A673 (cell line): ENCODE data around the gene CNPY3. TPM values are rescaled to one million over a fixed set of nuclear protein-coding genes. Genes with fewer than 3 reads are reported as not detected.
A peak's percentile ranks its signal among the peaks of the same experiment; 100 is the strongest.

ENCODE experiments used
- BruUV-seq: library from RNA; stranded (reverse); fragments of 400-500 nt; replicated peaks from 2 replicates; lab custom pipeline; 2021; lab: Mats Ljungman, UMichigan
- CTCF ChIA-PET: fragments of 300-600 bp; sonication (Branson Sonifier 250); formaldehyde crosslinking; loops from one replicate; lab custom pipeline; 2022; ENCODE audit warnings: antibody characterized with exemption; lab: Charles Lee
- POLR2A ChIA-PET: fragments of 300-600 bp; sonication (Branson Sonifier 250); formaldehyde crosslinking; loops from one replicate; lab custom pipeline; 2022; ENCODE audit warnings: antibody characterized with exemption; ENCODE audit not compliant: low non-redundant PET; lab: Charles Lee
- DNase-seq: peaks from one replicate; pipeline ENCODE4 v3.0.0-alpha.2; 2015; ENCODE audit warnings: low spot score
- H3K27ac ChIP-seq: fragments of 200-600 bp; sonication (generic); 2 replicates; pipeline ENCODE4 v1.5.1; 2016; ENCODE audit warnings: mixed run types, low read depth, mild to moderate bottlenecking, mixed read lengths, antibody characterized with exemption, low read length; ENCODE audit not compliant: poor library complexity, severe bottlenecking
- H3K27me3 ChIP-seq: fragments of 200-600 bp; sonication (generic); replicated peaks from 2 replicates; pipeline ENCODE4 v1.6.1; 2017; ENCODE audit warnings: mixed run types, low read depth, mild to moderate bottlenecking, mixed read lengths, antibody characterized with exemption, low read length; ENCODE audit not compliant: insufficient read depth, poor library complexity
- H3K36me3 ChIP-seq: fragments of 200-600 bp; sonication (generic); 2 replicates; pipeline ENCODE4 v1.6.1; 2016; ENCODE audit warnings: mixed run types, mild to moderate bottlenecking, mixed read lengths, antibody characterized with exemption, low read length; ENCODE audit not compliant: insufficient read depth, poor library complexity, severe bottlenecking
- H3K4me1 ChIP-seq: fragments of 200-600 bp; sonication (generic); 2 replicates; pipeline ENCODE4 v1.6.1; 2017; ENCODE audit warnings: mixed run types, mild to moderate bottlenecking, mixed read lengths, antibody characterized with exemption, low read length; ENCODE audit not compliant: insufficient read depth, poor library complexity, severe bottlenecking
- H3K4me3 ChIP-seq: fragments of 200-600 bp; sonication (generic); 2 replicates; pipeline ENCODE4 v1.5.1; 2016; ENCODE audit warnings: low read depth, mixed run types, mild to moderate bottlenecking, mixed read lengths, low read length; ENCODE audit not compliant: poor library complexity, severe bottlenecking
- H3K9me3 ChIP-seq: fragments of 200-600 bp; sonication (generic); 2 replicates; pipeline ENCODE4 v1.6.1; 2016; ENCODE audit warnings: mixed run types, low read depth, mild to moderate bottlenecking, mixed read lengths, antibody characterized with exemption, low read length; ENCODE audit not compliant: poor library complexity, severe bottlenecking
- CTCF ChIP-seq: fragments of 300-800, 200-600 bp; sonication (generic); conservative IDR thresholded peaks from 2 replicates; pipeline ENCODE4 v1.5.1; 2017; ENCODE audit warnings: low read depth, mild to moderate bottlenecking, antibody characterized with exemption, low read length, moderate library complexity, mixed read lengths
- EZH2 ChIP-seq: fragments of 200-600 bp; sonication (generic); IDR thresholded peaks from 2 replicates; pipeline ENCODE4 v1.6.1; 2017; ENCODE audit warnings: borderline replicate concordance, low read depth, mild to moderate bottlenecking, mixed read lengths, antibody characterized with exemption, low read length; ENCODE audit not compliant: poor library complexity, severe bottlenecking
- intact Hi-C: fragments of 100-400 bp; cut with micrococcal nuclease; formaldehyde crosslinking; loops from one replicate; pipeline ENCODE4 v1.10.0; 2022; ENCODE audit not compliant: unreplicated experiment
- total RNA-seq: library from RNA; stranded (reverse); gene quantifications from 2 replicates; pipeline ENCODE4 v1.2.3, GENCODE V29; 2021

Gene CNPY3
- total RNA-seq, 1 experiment from 2014 or later = 37.7 TPM

GRCh38 chr6:42981836-42982235, 52.6 kb downstream of the CNPY3 start:
- POLR2A ChIA-PET = no interaction called here
- intact Hi-C loops = no loop called here
- Histone ChIP-seq H3K27ac (no peak overlapping the region), H3K36me3 (peaks cover 7% of the 10 kb centered on the region), H3K4me1 (peaks cover 6% of the 10 kb centered on the region), H3K9me3 (no peaks in the 10 kb centered on the region), H3K4me3 (no peak overlapping the region), H3K27me3 (no peaks in the 10 kb centered on the region)
- TF ChIP-seq CTCF = no peak
- TF ChIP-seq EZH2 = no peak
- CTCF ChIA-PET = no interaction called here
- no TSS peak for BruUV-seq
- DNase-seq = no peak

- intact Hi-C loops = no loop called here
- ChIA-PET POLR2A (interaction anchor here (0.5 to 0.9 kb wide), 4 partner anchors 30 to 187 kb away, joined by 3 to 22 read pairs (median 3); partner anchors contain the start of genes CNPY3 and KLHDC3), CTCF (interaction anchor here (0.5 to 0.7 kb wide), 4 partner anchors 13 to 80 kb away, joined by 3 to 4 read pairs (median 4); no protein-coding TSS in a partner anchor)
- BruUV-seq = no TSS peak
- peak within 1 kb of the TSS; percentile 90 for H3K4me3 ChIP-seq
- H3K27me3 ChIP-seq = no peaks in the 10 kb centered on the region
- H3K9me3 ChIP-seq = no peaks in the 10 kb centered on the region
- DNase-seq = peak; percentile 100
- TF ChIP-seq EZH2 (no peak), CTCF (no peak)
- H3K27ac ChIP-seq = peak within 1 kb of the TSS; percentile 92
- peaks cover 13% of the 10 kb centered on the region for H3K4me1 ChIP-seq
- peaks cover 6% of the 10 kb centered on the region for H3K36me3 ChIP-seq
Observed at GRCh38 chr6:42984001-42984923, 55.0 kb downstream of the CNPY3 start, which contains the start of gene PPP2R5D. TSS of gene PPP2R5D (plus strand) at chr6:42984570. CDS start at chr6:42984678, 108 bp downstream.

- no peak for TF ChIP-seq EZH2
- TF ChIP-seq CTCF = no peak
- Histone ChIP-seq H3K9me3 (no peaks in the 10 kb centered on the region), H3K4me1 (peaks cover 7% of the 10 kb centered on the region), H3K36me3 (peaks cover 14% of the 10 kb centered on the region), H3K4me3 (peak overlapping the region; percentile 90), H3K27me3 (no peaks in the 10 kb centered on the region), H3K27ac (peak overlapping the region; percentile 92)
- peak; percentile 30 for DNase-seq
- intact Hi-C loops = no loop called here
- BruUV-seq = no TSS peak
- CTCF ChIA-PET = interaction anchor here (0.6 kb wide), 1 partner anchor 75 kb away, joined by 4 read pairs; no protein-coding TSS in a partner anchor
- POLR2A ChIA-PET = no interaction called here
Observed at GRCh38 chr6:42984924-42985475, 55.7 kb downstream of the CNPY3 start.
